ENCODE data around the gene RNASE3. TPM values are rescaled to one million over a fixed set of nuclear protein-coding genes. Genes with fewer than 3 reads are reported as not detected.
"Not testable (repeated sequence)": the region's sequence is repeated elsewhere in the genome, so short reads cannot be mapped to it uniquely, and the experiment has no call there.

RNASE3 gene
- polyA plus RNA-seq, 1 donor from 2014 or later, result not detected

GRCh38 chr14:20907214-20907613 is 16.0 kb downstream of the RNASE3 start:
- Histone ChIP-seq H2AFZ (ENCODE audit: low read depth, low read length) (no peak overlapping the region), H3K4me3 (ENCODE audit: low read length) (no peak overlapping the region), H3K36me3 (ENCODE audit: insufficient read depth, low read length) (no peaks in the 10 kb centered on the region), H3K27ac (ENCODE audit: low read length) (no peak overlapping the region), H3K9ac (ENCODE audit: low read length) (no peak overlapping the region), H3F3A (ENCODE audit: insufficient read depth, low read length, poor library complexity, severe bottlenecking) (no peaks in the 10 kb centered on the region), H3K27me3 (ENCODE audit: insufficient read depth, low read depth, low read length) (no peaks in the 10 kb centered on the region), H3K79me2 (replicated peaks; ENCODE audit: insufficient read depth, low read length) (no peaks in the 10 kb centered on the region), H3K9me2 (ENCODE audit: insufficient read depth, low read length) (no peaks in the 10 kb centered on the region), H3K4me2 (ENCODE audit: low read length) (no peak overlapping the region), H3K9me3 (ENCODE audit: low read length) (no peaks in the 10 kb centered on the region), H4K20me1 (ENCODE audit: insufficient read depth) (no peaks in the 10 kb centered on the region)
- no peak for TF ChIP-seq SMC3 (conservative IDR thresholded peaks at IDR 0.05; ENCODE audit: poor library complexity)

GRCh38 chr14:20910822-20911221 is 19.6 kb downstream of the RNASE3 start:
- H4K20me1 ChIP-seq (ENCODE audit: insufficient read depth); H2AFZ ChIP-seq (ENCODE audit: low read depth, low read length); H3K9me3 ChIP-seq (ENCODE audit: low read length); H3K79me2 ChIP-seq (replicated peaks; ENCODE audit: insufficient read depth, low read length); H3K9me2 ChIP-seq (ENCODE audit: insufficient read depth, low read length); H3K27ac ChIP-seq (ENCODE audit: low read length); H3F3A ChIP-seq (ENCODE audit: insufficient read depth, low read length, poor library complexity, severe bottlenecking); H3K9ac ChIP-seq (ENCODE audit: low read length); H3K4me2 ChIP-seq (ENCODE audit: low read length); H3K27me3 ChIP-seq (ENCODE audit: insufficient read depth, low read depth, low read length); H3K4me3 ChIP-seq (ENCODE audit: low read length); H3K36me3 ChIP-seq (ENCODE audit: insufficient read depth, low read length): not testable (repeated sequence)

GRCh38 chr14:20919038-20919756 is 28.0 kb downstream of the RNASE3 start:
- not testable (repeated sequence) for H2AFZ ChIP-seq (ENCODE audit: low read depth, low read length); H3K27ac ChIP-seq (ENCODE audit: low read length); H3F3A ChIP-seq (ENCODE audit: insufficient read depth, low read length, poor library complexity, severe bottlenecking); H3K79me2 ChIP-seq (replicated peaks; ENCODE audit: insufficient read depth, low read length); H3K9me3 ChIP-seq (ENCODE audit: low read length); H3K27me3 ChIP-seq (ENCODE audit: insufficient read depth, low read depth, low read length); H3K9ac ChIP-seq (ENCODE audit: low read length); H4K20me1 ChIP-seq (ENCODE audit: insufficient read depth); H3K36me3 ChIP-seq (ENCODE audit: insufficient read depth, low read length); H3K4me3 ChIP-seq (ENCODE audit: low read length); H3K4me2 ChIP-seq (ENCODE audit: low read length); H3K9me2 ChIP-seq (ENCODE audit: insufficient read depth, low read length)

- not testable (repeated sequence) for H3K27me3 ChIP-seq (ENCODE audit: insufficient read depth, low read depth, low read length); H3K36me3 ChIP-seq (ENCODE audit: insufficient read depth, low read length); H3K9me2 ChIP-seq (ENCODE audit: insufficient read depth, low read length); H3F3A ChIP-seq (ENCODE audit: insufficient read depth, low read length, poor library complexity, severe bottlenecking); H3K4me2 ChIP-seq (ENCODE audit: low read length); H3K4me3 ChIP-seq (ENCODE audit: low read length); H2AFZ ChIP-seq (ENCODE audit: low read depth, low read length); H4K20me1 ChIP-seq (ENCODE audit: insufficient read depth); H3K27ac ChIP-seq (ENCODE audit: low read length); H3K9me3 ChIP-seq (ENCODE audit: low read length); H3K9ac ChIP-seq (ENCODE audit: low read length); H3K79me2 ChIP-seq (replicated peaks; ENCODE audit: insufficient read depth, low read length)
These were observed 32.6 kb downstream of the RNASE3 start for GRCh38 chr14:20923766-20924297.

GRCh38 chr14:20934148-20934762 is 43.1 kb downstream of the RNASE3 start:
- Histone ChIP-seq H3K4me2 (ENCODE audit: low read length) (no peak overlapping the region), H3K79me2 (replicated peaks; ENCODE audit: insufficient read depth, low read length) (no peaks in the 10 kb centered on the region), H3K27me3 (ENCODE audit: insufficient read depth, low read depth, low read length) (no peaks in the 10 kb centered on the region), H3K9me3 (ENCODE audit: low read length) (no peaks in the 10 kb centered on the region), H3F3A (ENCODE audit: insufficient read depth, low read length, poor library complexity, severe bottlenecking) (no peaks in the 10 kb centered on the region), H3K9ac (ENCODE audit: low read length) (no peak overlapping the region), H3K36me3 (ENCODE audit: insufficient read depth, low read length) (no peaks in the 10 kb centered on the region), H3K9me2 (ENCODE audit: insufficient read depth, low read length) (no peaks in the 10 kb centered on the region), H4K20me1 (ENCODE audit: insufficient read depth) (no peaks in the 10 kb centered on the region), H3K27ac (ENCODE audit: low read length) (no peak overlapping the region), H2AFZ (ENCODE audit: low read depth, low read length) (no peak overlapping the region), H3K4me3 (ENCODE audit: low read length) (no peak overlapping the region)
- TF ChIP-seq MXI1 (conservative IDR thresholded peaks at IDR 0.05; ENCODE audit: poor library complexity, severe bottlenecking) (no peak), CTCF (IDR thresholded peaks at IDR 0.05; ENCODE audit: poor library complexity, severe bottlenecking) (no peak), RAD21 (conservative IDR thresholded peaks at IDR 0.05) (no peak), SMC3 (conservative IDR thresholded peaks at IDR 0.05; ENCODE audit: poor library complexity) (no peak), EZH2 (IDR thresholded peaks at IDR 0.05; ENCODE audit: borderline replicate concordance, insufficient read depth, low read length, poor library complexity, severe bottlenecking) (no peak), REST (IDR thresholded peaks at IDR 0.05; ENCODE audit: borderline replicate concordance) (no peak), POLR2AphosphoS5 (IDR thresholded peaks at IDR 0.05) (no peak), TAF1 (IDR thresholded peaks at IDR 0.05; ENCODE audit: low read depth) (no peak)

Data from neural cell (in vitro differentiated cells).